IMR-90 (cell line): ENCODE measurements around the gene KDM1B. TPM values are rescaled to one million over a fixed set of nuclear protein-coding genes. Genes with fewer than 3 reads are reported as not detected.

Experiments used
- ATAC-seq: fragments of 200-7000 bp; cut with Tn5 transposase; 2 replicates; pipeline ENCODE4 v1.9.1; 2020; ENCODE audit warnings: low read depth, mild to moderate bottlenecking, moderate library complexity
- BruUV-seq: library from RNA; stranded (reverse); fragments of 400-500 nt; replicated peaks from 2 replicates; lab custom pipeline; 2021; lab: Mats Ljungman, UMichigan
- CTCF ChIA-PET: fragments of 300-600 bp; formaldehyde crosslinking; extraction: SDS; loops from one replicate; lab custom pipeline; 2021; ENCODE audit warnings: antibody characterized with exemption; lab: Yijun Ruan, JAX
- POLR2A ChIA-PET: fragments of 300-600 bp; sonication (Branson Sonifier 250); formaldehyde crosslinking; loops from one replicate; lab custom pipeline; 2022; ENCODE audit warnings: antibody characterized with exemption; ENCODE audit not compliant: unreplicated experiment; lab: Charles Lee
- DNase-seq: peaks from one replicate; pipeline ENCODE4 v3.0.0; 2013
- H2AFZ ChIP-seq: replicated peaks from 2 replicates; pipeline ENCODE3; 2013; ENCODE audit warnings: low read length, mild to moderate bottlenecking; ENCODE audit not compliant: poor library complexity
- H2AK5ac ChIP-seq: 2 replicates; pipeline ENCODE4 v1.6.1; 2013; ENCODE audit warnings: low read depth, low read length, inconsistent platforms
- H2AK9ac ChIP-seq: replicated peaks from 2 replicates; pipeline ENCODE3; 2013; ENCODE audit warnings: mild to moderate bottlenecking, low read depth, low read length, moderate library complexity; ENCODE audit not compliant: poor library complexity
- H2BK120ac ChIP-seq: 2 replicates; pipeline ENCODE4 v1.6.1; 2013; ENCODE audit warnings: low read depth, low read length, inconsistent platforms
- H2BK15ac ChIP-seq: 3 replicates; pipeline ENCODE4 v1.6.1; 2013; ENCODE audit warnings: low read depth, low read length, inconsistent platforms
- H2BK20ac ChIP-seq: 2 replicates; pipeline ENCODE4 v1.6.1; 2013; ENCODE audit warnings: low read depth, mild to moderate bottlenecking, inconsistent platforms, low read length, moderate library complexity
- H2BK5ac ChIP-seq: 2 replicates; pipeline ENCODE4 v1.6.1; 2013; ENCODE audit warnings: mild to moderate bottlenecking, low read depth, low read length, inconsistent platforms; ENCODE audit not compliant: poor library complexity, severe bottlenecking
- H3K14ac ChIP-seq: replicated peaks from 2 replicates; pipeline ENCODE4 v1.6.1; 2013; ENCODE audit warnings: low read depth, low read length, inconsistent platforms
- H3K18ac ChIP-seq: 2 replicates; pipeline ENCODE4 v1.6.1; 2013; ENCODE audit warnings: low read depth, low read length, control low read depth
- H3K23ac ChIP-seq: 2 replicates; pipeline ENCODE4 v1.6.1; 2013; ENCODE audit warnings: low read depth, low read length, inconsistent platforms
- H3K27ac ChIP-seq: 2 replicates; pipeline ENCODE4 v1.5.1; 2013; ENCODE audit warnings: mild to moderate bottlenecking, control low read depth, low read length; ENCODE audit not compliant: insufficient read depth
- H3K27me3 ChIP-seq: 2 replicates; pipeline ENCODE4 v1.6.1; 2013; ENCODE audit warnings: low read length; ENCODE audit not compliant: control insufficient read depth, insufficient read depth
- H3K36me3 ChIP-seq: 2 replicates; pipeline ENCODE4 v1.6.1; 2013; ENCODE audit warnings: low read length, mixed read lengths; ENCODE audit not compliant: control insufficient read depth, insufficient read depth
- H3K4ac ChIP-seq: 2 replicates; pipeline ENCODE4 v1.6.1; 2013; ENCODE audit warnings: low read depth, low read length, inconsistent platforms
- H3K4me1 ChIP-seq: 2 replicates; pipeline ENCODE4 v1.6.1; 2013; ENCODE audit warnings: low read length, mixed read lengths; ENCODE audit not compliant: control insufficient read depth, insufficient read depth
- H3K4me2 ChIP-seq: 2 replicates; pipeline ENCODE4 v1.6.1; 2013; ENCODE audit warnings: low read depth, mild to moderate bottlenecking, control low read depth, low read length, moderate library complexity
- H3K4me3 ChIP-seq: 2 replicates; pipeline ENCODE4 v1.5.1; 2013; ENCODE audit warnings: low read depth, mild to moderate bottlenecking, control low read depth, low read length, moderate library complexity; ENCODE audit not compliant: insufficient read depth
- H3K56ac ChIP-seq: 2 replicates; pipeline ENCODE4 v1.6.1; 2013; ENCODE audit warnings: low read length, inconsistent platforms; ENCODE audit not compliant: insufficient read depth; ENCODE audit errors: extremely low read depth
- H3K79me1 ChIP-seq, 2 experiments: 2 replicates each; pipeline ENCODE4 v1.6.1; 2013; ENCODE audit warnings: low read length in 2 of 2, inconsistent platforms in 1 of 2, low read depth in 1 of 2
- H3K9ac ChIP-seq: 2 replicates; pipeline ENCODE4 v1.6.1; 2013; ENCODE audit warnings: low read depth, low read length, control low read depth
- H3K9me1 ChIP-seq: 2 replicates; pipeline ENCODE4 v1.6.1; 2013; ENCODE audit warnings: low read length, inconsistent platforms; ENCODE audit not compliant: insufficient read depth
- H3K9me3 ChIP-seq: 2 replicates; pipeline ENCODE4 v1.6.1; 2013; ENCODE audit warnings: low read length; ENCODE audit not compliant: control insufficient read depth, insufficient read depth
- H4K20me1 ChIP-seq: 2 replicates; pipeline ENCODE4 v1.6.1; 2013; ENCODE audit warnings: low read length, inconsistent platforms; ENCODE audit not compliant: insufficient read depth
- H4K5ac ChIP-seq: 2 replicates; pipeline ENCODE4 v1.6.1; 2013; ENCODE audit warnings: mild to moderate bottlenecking, low read depth, low read length, control low read depth
- H4K8ac ChIP-seq, 2 experiments: 2 replicates each; pipeline ENCODE4 v1.6.1; 2013; ENCODE audit warnings: low read depth in 2 of 2, low read length in 2 of 2, control low read depth in 1 of 2, inconsistent platforms in 1 of 2
- H4K91ac ChIP-seq: 2 replicates; pipeline ENCODE4 v1.6.1; 2013; ENCODE audit warnings: low read depth, low read length, inconsistent platforms; ENCODE audit not compliant: insufficient read depth
- CEBPB ChIP-seq: IDR thresholded peaks from 2 replicates; pipeline ENCODE4 v1.6.1; 2012; ENCODE audit warnings: low read depth, low read length, improper control_type of control experiment
- CHD1 ChIP-seq: IDR thresholded peaks from 2 replicates; pipeline ENCODE4 v1.6.1; 2012; ENCODE audit warnings: low read depth, low read length, improper control_type of control experiment
- NFE2L2 ChIP-seq: fragments of 150-350 bp; IDR thresholded peaks from 2 replicates; pipeline ENCODE4 v1.6.1; 2016; ENCODE audit warnings: low read depth, mild to moderate bottlenecking, low read length
- POLR2A ChIP-seq: IDR thresholded peaks from 2 replicates; pipeline ENCODE4 v1.6.1; 2012; ENCODE audit warnings: mild to moderate bottlenecking, low read depth, low read length
- RAD21 ChIP-seq: IDR thresholded peaks from 2 replicates; pipeline ENCODE4 v1.6.1; 2012; ENCODE audit warnings: low read length, improper control_type of control experiment
- SMC3 ChIP-seq: fragments of 150-350 bp; IDR thresholded peaks from 2 replicates; pipeline ENCODE4 v1.6.1; 2016; ENCODE audit warnings: low read depth, mild to moderate bottlenecking, antibody characterized with exemption, low read length, moderate library complexity
- WGBS, 2 experiments: methylation state at CpG; one replicate each; pipeline versions ENCODE4 v1.1.5 to v1.1.7; 2013; ENCODE audit warnings: missing lambda C conversion rate in 2 of 2; ENCODE audit not compliant: insufficient read length in 1 of 2; ENCODE audit errors: extremely low coverage in 2 of 2; 5-methylcytosine and 5-hydroxymethylcytosine counted together
- dilution Hi-C: fragments of 300-500 bp; cut with HindIII; formaldehyde crosslinking; loops from one replicate; pipeline ENCODE4 v1.14.3; 2018; ENCODE audit warnings: low sequenced_read_pairs; ENCODE audit not compliant: unreplicated experiment
- in situ Hi-C: fragments of 300-500 bp; cut with MboI; formaldehyde crosslinking; loops from 3 replicates; pipeline ENCODE4 v1.14.3; 2019; ENCODE audit warnings: low sequenced_read_pairs, inconsistent platforms, mixed read lengths
- intact Hi-C: fragments of 100-400 bp; cut with micrococcal nuclease; formaldehyde crosslinking; loops from 2 replicates; pipeline ENCODE4 v1.10.0; 2022
- polyA plus RNA-seq, 3 experiments: library from polyadenylated mRNA; depleted of rRNA; stranded (reverse); fragments of >200 nt; gene quantifications; 2 replicates each; pipeline ENCODE4 v1.2.3, GENCODE V29; 2012; ENCODE audit warnings: low replicate concordance in 1 of 3
- total RNA-seq: library from RNA; depleted of rRNA; stranded (reverse); fragments of >200 nt; gene quantifications from 2 replicates; pipeline ENCODE4 v1.2.3, GENCODE V29; 2012
- TF ChIP-seq, protein P1 (sequence below): conservative IDR thresholded peaks from 2 replicates; pipeline ENCODE4 v1.5.1; 2012; ENCODE audit warnings: mild to moderate bottlenecking, low read depth, low read length, improper control_type of control experiment

Gene KDM1B
- total and polyA plus RNA-seq, 2 of the 4 experiments (the other 2 are of a cell fraction): 13.2 to 16.7 TPM

DNA sequence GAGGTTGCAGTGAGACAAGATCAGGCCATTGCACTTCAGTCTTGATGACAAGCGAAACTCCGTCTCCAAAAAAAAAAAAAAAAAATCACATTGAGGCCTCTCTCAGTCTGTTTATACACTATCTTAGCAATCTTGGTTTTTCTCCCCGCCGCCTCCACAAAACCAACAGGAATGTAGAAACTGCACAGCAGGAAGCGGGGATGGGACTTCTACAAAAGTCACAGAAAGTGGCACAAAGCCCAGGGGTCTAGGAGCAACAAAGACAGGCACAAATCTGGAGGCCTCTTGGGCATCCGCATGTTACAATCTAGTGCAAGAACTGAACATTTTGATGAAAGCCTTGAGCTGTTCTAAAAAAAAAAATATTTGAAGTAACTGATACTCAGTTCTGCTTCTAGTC lies 48.6 kb downstream of the KDM1B start:
- peaks cover 4% of the 10 kb centered on the region; the same call in 1 of the 2 replicates for H3K9me1 ChIP-seq
- peaks cover 4% of the 10 kb centered on the region; the same call in 1 of the 2 replicates for H3K4me1 ChIP-seq
- BruUV-seq: no TSS peak
- H3K4me2 ChIP-seq: no peak overlapping the region
- peak; percentile 20 for DNase-seq
- ChIA-PET POLR2A (no interaction called here), CTCF (interaction anchor here (1.2 kb wide), 1 partner anchor 13 kb away, joined by 3 read pairs; no protein-coding TSS in a partner anchor)
- no peak overlapping the region for H2BK20ac ChIP-seq
- no peak overlapping the region for H4K8ac ChIP-seq
- no peak overlapping the region for H2BK15ac ChIP-seq
- H3K4ac ChIP-seq: no peak overlapping the region
- no peak overlapping the region for H2BK120ac ChIP-seq
- H3K79me1 ChIP-seq: no peaks in the 10 kb centered on the region
- H3K27me3 ChIP-seq: no peaks in the 10 kb centered on the region
- no CpG with 5 or more reads among the region's 6 CpGs for WGBS, 2 experiments
- H3K23ac ChIP-seq: no peak overlapping the region
- peaks cover 1% of the 10 kb centered on the region; the same call in 1 of the 2 replicates for H3K36me3 ChIP-seq
- H3K4me3 ChIP-seq: no peak overlapping the region
- TF ChIP-seq, protein P1, sequence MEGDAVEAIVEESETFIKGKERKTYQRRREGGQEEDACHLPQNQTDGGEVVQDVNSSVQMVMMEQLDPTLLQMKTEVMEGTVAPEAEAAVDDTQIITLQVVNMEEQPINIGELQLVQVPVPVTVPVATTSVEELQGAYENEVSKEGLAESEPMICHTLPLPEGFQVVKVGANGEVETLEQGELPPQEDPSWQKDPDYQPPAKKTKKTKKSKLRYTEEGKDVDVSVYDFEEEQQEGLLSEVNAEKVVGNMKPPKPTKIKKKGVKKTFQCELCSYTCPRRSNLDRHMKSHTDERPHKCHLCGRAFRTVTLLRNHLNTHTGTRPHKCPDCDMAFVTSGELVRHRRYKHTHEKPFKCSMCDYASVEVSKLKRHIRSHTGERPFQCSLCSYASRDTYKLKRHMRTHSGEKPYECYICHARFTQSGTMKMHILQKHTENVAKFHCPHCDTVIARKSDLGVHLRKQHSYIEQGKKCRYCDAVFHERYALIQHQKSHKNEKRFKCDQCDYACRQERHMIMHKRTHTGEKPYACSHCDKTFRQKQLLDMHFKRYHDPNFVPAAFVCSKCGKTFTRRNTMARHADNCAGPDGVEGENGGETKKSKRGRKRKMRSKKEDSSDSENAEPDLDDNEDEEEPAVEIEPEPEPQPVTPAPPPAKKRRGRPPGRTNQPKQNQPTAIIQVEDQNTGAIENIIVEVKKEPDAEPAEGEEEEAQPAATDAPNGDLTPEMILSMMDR: no peak
- TF ChIP-seq CHD1 (no peak), POLR2A (no peak), RAD21 (no peak), CEBPB (no peak), SMC3 (no peak), NFE2L2 (no peak)
- no peak overlapping the region for H4K5ac ChIP-seq
- peak; percentile 14; the same call in 1 of the 2 replicates for ATAC-seq
- no peak overlapping the region for H3K56ac ChIP-seq
- H4K91ac ChIP-seq: no peak overlapping the region
- no peaks in the 10 kb centered on the region for H4K20me1 ChIP-seq
- no peaks in the 10 kb centered on the region for H3K9me3 ChIP-seq
- intact Hi-C loops: no loop called here
- H3K18ac ChIP-seq: no peak overlapping the region
- no peak overlapping the region for H2AFZ ChIP-seq
- dilution Hi-C loops: no loop called here
- H2AK9ac ChIP-seq: no peak overlapping the region
- H2BK5ac ChIP-seq: no peak overlapping the region
- in situ Hi-C loops: no loop called here
- no peak overlapping the region for H3K27ac ChIP-seq
- H3K14ac ChIP-seq: no peak overlapping the region
- H3K9ac ChIP-seq: no peak overlapping the region
- no peak overlapping the region for H2AK5ac ChIP-seq
